GM20431 (cell line): ENCODE measurements around the gene RHO.

Experiments
- in situ Hi-C: fragments of 300-500 bp; cut with MseI, MboI; formaldehyde crosslinking; loops from one replicate; pipeline ENCODE4 v1.15.0; 2020; ENCODE audit warnings: low sequenced_read_pairs; ENCODE audit not compliant: unreplicated experiment

Gene RHO

GRCh38 chr3:129572603-129573002 lies 44.2 kb downstream of the RHO start:
- in situ Hi-C loops = no loop called here

DNA sequence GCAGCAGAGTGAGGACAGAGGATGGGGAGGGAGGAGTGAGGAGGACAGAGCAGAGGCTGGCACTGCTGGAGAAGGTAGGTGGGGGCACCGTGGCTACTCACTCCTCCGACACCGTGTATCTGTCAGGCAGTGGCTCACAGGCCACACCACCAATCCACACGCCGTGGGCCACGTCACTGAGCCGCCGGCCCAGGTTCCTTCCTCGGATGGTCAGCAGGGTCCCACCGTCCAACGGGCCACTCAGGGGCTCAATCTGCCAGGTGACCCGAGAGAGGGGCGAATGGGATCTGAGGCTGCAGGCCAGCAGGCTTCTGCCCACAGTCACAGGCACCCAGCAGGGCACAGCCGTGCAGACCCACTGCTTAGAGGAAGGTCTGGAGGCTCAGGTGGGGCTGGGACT lies 45.1 kb downstream of the RHO start:
- in situ Hi-C loops = no loop called here

GRCh38 chr3:129574206-129574605 lies 45.8 kb downstream of the RHO start:
- in situ Hi-C loops = no loop called here

DNA sequence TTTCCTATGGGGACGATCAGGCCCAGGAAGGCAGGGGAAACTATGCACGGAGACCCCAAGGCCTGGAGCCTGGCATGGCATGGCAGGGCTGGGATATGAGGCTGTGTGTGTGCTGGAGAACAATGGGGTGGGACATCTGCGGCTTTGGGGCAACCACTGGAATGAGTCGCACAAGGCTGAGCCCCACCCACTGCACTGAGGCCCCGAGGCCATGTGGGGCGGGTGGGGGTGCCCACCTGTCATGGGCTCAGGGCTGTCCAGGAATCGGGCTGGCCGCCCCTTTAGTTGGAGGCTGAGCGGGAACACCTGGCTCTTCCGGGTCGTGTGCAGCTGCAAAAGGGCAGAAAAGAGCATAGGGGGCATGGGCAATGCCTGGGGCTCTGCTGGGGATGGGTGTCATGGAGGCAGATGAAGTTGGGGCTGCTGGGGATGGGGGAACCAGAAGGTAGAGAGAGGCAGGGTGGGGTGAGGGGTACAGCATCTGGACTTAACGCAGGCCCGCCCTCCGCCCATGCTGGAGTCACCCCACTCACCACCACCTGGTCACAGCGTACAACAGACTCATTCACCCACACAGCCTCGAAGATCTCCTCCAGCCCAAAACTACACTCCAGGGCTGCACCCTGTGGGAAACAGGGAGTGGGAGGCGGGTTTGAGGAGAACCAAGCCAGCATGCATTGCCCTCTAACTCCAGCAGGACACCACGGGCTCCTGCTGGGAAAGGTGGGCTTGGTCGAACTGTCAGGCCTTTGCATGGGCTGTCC lies 47.0 kb downstream of the RHO start:
- in situ Hi-C loops = no loop called here

GRCh38 chr3:129575997-129576384 lies 47.6 kb downstream of the RHO start:
- in situ Hi-C loops = no loop called here

GRCh38 chr3:129576514-129577352 lies 48.3 kb downstream of the RHO start:
- in situ Hi-C loops = no loop called here

DNA sequence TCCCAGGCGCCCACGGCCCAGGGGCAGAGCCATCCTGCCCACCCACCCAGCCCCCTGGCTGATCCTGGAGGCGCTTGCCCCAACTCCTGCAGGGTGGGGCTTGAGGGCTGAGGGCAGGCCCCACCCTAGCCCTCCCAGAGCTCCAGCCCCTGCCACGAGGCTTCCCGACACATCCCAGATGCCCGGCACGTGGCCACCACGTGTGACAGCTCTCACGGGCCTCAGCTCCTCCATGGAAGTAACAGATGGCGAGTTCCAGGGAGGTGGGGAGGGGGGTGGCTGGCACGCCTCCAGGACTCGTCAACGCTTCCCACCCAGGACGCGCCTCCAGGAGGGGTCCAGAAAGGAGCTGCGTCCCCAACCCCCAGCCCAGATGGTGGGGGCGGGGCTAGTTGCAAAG lies 48.9 kb downstream of the RHO start:
- in situ Hi-C loops = no loop called here

GRCh38 chr3:129577925-129578786 lies 49.7 kb downstream of the RHO start:
- in situ Hi-C loops = no loop called here

- in situ Hi-C loops = no loop called here
Measured at GRCh38 chr3:129579991-129580390, 51.6 kb downstream of the RHO start.

DNA sequence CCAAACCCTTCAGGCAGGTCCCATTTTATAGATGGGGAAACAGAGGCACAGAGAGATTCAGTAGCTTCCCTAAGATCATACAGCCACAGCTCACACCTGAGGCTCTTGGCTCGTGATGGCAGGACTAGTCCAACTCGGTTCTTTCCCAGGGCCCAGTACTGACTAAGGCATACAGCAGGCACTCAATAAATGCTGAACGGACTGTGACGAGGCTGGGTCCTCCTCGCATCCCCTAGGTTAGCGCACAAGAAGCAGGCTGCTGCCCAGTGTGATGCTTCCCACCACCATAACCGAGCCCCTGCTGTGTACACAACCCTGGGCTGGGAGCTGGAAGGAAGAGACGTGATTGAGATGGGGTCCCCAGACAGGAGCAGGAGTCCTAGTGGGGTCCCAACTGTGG lies 53.2 kb downstream of the RHO start:
- in situ Hi-C loops = no loop called here

DNA sequence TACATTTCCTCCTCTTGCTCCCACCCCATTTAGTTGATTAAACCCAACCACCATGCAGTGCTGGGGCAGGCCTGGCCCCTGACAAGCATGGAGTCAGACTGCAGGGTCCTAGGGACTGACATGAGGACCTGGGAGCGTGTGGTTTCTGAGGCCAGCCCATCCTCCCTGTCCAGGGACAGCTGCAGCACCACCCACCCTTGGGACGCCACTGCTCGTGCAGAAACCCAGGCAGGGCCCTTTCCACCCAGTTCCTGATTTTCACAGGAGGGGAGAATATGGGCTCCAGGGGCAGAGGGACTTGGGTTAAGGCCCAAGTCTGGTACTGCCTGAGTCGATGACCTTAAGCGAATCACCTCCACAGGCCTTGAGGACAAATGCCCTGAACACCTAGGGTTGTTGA lies 54.4 kb downstream of the RHO start:
- in situ Hi-C loops = no loop called here

DNA sequence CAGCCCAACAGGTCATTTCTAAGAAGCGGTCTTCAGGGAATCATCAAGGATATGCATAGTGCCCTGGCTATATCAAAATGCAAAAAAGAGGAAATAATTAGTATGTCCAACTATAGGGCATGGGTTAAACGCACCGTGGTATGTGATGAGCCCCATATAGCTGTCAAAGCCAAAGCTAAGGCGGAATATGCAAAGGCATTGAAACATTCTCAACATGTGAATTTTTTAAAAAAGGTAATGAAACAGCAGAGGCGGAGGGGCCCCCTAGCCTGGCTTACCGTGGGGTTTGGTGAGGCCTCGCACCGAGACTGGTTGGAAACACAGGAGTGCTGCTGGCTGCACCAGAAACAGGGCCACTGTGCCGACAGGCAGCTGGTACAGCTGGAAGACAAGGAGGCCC lies 54.9 kb downstream of the RHO start:
- in situ Hi-C loops = no loop called here

DNA sequence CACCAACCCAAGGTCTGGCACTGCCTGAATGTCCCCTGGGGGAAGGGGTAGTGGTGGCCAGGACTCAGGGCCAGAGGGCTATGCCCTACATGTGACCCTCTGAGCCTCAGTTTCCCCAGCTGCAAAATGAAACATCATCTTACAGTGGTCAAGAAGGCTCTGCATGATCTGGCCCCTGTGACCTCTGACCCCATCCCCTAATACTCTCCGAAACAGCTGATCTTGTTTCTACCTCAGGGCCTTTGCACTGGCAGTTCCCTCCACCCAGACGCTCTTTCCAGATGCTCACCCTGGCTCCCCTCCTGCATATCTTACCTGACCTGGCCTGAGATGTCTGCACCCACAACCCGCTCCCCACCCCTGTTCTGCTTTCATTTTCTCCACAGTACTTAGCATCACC lies 56.2 kb downstream of the RHO start:
- in situ Hi-C loops = no loop called here
